GM20431 (cell line): Measurements from ENCODE around the gene RIOK3.
"Not testable (repeated sequence)": the region's sequence is repeated elsewhere in the genome, so short reads cannot be mapped to it uniquely, and the experiment has no call there.

Source experiments
- in situ Hi-C: fragments of 300-500 bp; cut with MseI, MboI; formaldehyde crosslinking; loops from one replicate; pipeline ENCODE4 v1.15.0; 2020; ENCODE audit warnings: low sequenced_read_pairs; ENCODE audit not compliant: unreplicated experiment

The RIOK3 gene

DNA sequence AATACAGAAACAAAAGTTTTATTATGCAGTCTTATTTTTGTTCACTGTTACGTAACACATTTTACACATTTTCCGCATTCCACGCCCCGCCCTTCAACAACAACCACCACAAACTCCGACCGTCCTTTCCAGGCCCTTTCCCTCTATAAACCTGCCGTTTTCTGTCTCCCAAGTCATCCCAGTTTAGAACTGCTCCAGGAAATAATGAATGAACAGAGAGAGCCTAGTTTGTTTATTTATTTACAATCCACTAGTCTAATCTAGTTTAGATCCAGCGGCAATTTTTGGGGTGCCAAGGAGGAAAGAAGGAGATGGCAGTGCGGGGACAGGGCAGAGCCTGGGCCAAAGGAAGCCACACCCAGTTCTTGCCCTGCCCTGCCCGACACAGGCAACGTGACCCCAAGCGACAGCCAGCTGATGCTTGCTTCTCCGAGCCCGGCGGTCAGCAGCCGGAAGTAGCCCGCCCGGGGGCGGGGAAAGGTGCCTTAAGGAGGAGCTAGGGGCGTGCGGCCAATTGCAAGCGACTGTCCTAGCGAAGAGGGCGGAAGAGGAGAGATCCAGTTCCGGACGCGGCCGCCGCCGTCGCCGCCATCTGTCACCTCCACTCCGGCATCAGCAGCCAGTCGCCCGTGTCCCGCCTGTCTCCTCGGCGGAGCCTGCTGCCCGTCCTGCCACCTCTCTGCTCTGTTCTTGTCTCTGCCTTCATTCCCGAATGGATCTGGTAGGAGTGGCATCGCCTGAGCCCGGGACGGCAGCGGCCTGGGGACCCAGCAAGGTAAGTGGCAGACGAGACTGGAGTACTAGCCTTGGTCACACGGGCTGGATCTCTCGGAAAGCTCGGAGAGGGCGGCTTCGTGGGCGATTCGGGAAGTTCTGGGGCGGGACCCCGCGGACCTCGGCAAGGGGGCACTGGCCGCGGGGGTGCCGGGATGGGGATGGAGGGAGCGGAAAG lies at the start of gene RIOK3:
Gene RIOK3 (plus strand): TSS at position 560 of the 952 bp plus-strand sequence. CDS start 153 bp downstream, at position 713.
- in situ Hi-C loops: no loop called here

GRCh38 chr18:23403310-23403709 lies 49.8 kb upstream of the RIOK3 start:
- in situ Hi-C loops: loop anchor here (25.0 kb wide), 1 partner anchor 591 kb away; no protein-coding TSS in a partner anchor

DNA sequence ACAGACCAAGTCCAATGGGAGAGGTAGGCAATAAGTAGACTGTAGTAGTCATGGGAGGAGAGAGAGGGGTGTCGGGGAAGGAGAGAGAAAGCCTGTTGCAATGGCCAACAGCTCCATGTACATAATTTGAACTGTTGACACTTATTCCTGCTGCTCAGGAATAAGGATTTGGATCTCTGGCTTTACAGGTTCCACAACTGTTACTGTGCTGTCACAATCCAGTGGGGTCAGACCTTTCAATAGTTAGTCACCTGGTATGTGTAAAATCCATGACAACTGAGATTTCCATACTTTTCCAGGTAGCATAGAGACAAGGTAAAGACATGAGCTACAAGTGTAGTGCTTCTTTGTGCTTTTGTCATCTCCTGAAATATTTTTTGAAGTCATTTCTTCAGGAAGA lies 47.5 kb upstream of the RIOK3 start:
- in situ Hi-C loops: loop anchor here (25.0 kb wide), 1 partner anchor 593 kb away; no protein-coding TSS in a partner anchor

- in situ Hi-C loops: loop anchor here (25.0 kb wide), 1 partner anchor 594 kb away; no protein-coding TSS in a partner anchor
Measured at GRCh38 chr18:23406271-23406787, 46.8 kb upstream of the RIOK3 start.

DNA sequence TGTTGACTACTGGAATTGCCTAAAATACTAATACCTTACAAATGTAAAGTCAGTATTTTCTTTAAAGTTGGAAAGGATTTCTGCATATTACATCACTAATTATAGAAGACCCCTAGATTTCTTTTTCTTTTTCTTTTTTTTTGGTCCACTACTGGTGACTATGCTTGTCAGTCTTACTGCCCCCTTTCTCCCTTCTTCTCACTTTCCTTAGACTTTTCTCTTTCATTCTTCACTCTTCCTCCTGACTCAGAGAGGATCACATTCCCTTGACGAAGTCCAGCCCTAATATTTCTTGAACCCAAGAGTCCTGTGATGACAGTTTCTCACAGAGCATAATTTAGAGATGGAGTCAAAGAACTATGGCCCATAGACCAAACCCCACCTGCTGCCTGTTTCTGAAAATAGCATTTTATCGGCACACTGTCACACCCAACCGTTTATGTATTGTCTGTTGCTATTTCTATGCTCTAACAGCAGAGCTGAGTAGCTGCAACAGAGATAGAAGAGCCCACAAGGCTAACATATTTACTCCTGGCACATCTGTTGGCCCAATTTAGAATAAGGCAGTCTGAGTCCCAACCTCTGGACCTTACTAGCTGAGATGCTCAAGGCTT lies 40.6 kb upstream of the RIOK3 start:
- in situ Hi-C loops: loop anchor here (25.0 kb wide), 1 partner anchor 600 kb away; no protein-coding TSS in a partner anchor

DNA sequence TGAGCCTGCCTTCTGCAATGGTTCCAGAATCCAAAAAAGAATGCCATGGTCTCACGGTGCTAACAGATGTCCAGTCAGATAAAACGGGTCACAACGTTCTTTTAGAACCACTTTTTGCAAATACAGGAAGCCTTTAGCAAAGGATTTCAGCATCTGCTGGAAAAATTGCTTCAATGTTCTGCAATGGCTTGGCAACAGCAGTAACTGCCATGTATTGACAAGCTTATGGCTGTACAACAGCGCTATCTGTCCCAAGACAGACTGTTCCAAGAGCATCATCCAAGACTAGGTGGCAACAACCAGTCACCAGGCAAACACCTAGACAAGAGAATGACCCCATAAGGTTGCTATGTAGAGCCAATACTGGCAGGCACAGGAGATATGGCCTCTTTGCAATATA lies 37.6 kb upstream of the RIOK3 start:
- in situ Hi-C loops: loop anchor here (25.0 kb wide), 1 partner anchor 603 kb away; no protein-coding TSS in a partner anchor

- in situ Hi-C loops: loop anchor here (25.0 kb wide), 1 partner anchor 604 kb away; no protein-coding TSS in a partner anchor
Measured at GRCh38 chr18:23416298-23416697, 36.8 kb upstream of the RIOK3 start.

- in situ Hi-C loops: loop anchor here (25.0 kb wide), 1 partner anchor 609 kb away; no protein-coding TSS in a partner anchor
Measured at GRCh38 chr18:23421277-23421676, 31.8 kb upstream of the RIOK3 start.

GRCh38 chr18:23422751-23423418 lies 30.2 kb upstream of the RIOK3 start:
- in situ Hi-C loops: loop anchor here (25.0 kb wide), 1 partner anchor 611 kb away; no protein-coding TSS in a partner anchor

GRCh38 chr18:23424616-23425015 lies 28.5 kb upstream of the RIOK3 start:
- in situ Hi-C loops: loop anchor here (25.0 kb wide), 1 partner anchor 612 kb away; no protein-coding TSS in a partner anchor

GRCh38 chr18:23428821-23429220 lies 24.3 kb upstream of the RIOK3 start:
- in situ Hi-C loops: no loop called here

- in situ Hi-C loops: not testable (repeated sequence)
Measured at GRCh38 chr18:23429538-23429937, 23.5 kb upstream of the RIOK3 start.

GRCh38 chr18:23433360-23433759 lies 19.7 kb upstream of the RIOK3 start:
- in situ Hi-C loops: no loop called here

DNA sequence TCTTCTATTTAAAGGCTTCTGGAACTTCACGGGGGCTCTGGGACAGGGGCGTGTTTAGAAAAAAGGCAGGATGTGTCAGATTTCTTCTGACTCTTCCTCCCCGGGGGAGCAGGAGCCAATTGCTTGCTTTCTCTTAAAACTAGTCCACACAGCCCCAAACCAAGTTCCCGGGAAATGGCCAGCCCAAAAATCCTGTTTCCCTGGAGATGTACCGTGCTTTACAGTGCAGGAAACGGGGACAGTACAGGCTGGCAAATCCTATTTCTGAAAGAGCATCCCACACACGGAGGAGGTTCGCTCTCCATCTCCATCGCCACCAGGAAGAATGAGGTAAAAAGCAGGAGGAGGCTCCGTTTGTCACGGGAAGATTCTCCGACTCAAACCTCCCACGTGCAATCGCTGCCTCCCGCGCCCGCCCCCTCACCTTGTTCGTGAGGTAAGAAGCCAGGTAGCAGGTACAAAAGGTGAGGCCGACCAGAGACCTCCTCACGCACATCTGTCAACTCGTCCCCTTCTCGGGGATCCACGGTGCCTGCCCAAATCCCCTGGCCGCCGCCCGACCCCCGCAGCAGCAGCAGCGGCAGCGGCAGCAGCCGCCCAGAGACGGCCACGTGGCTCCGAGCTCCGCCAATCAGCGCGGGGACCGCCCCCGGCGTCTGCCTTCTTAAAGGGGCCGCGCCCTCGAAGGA lies 15.6 kb upstream of the RIOK3 start:
- in situ Hi-C loops: no loop called here

- in situ Hi-C loops: no loop called here
Measured at GRCh38 chr18:23438046-23438377, 15.1 kb upstream of the RIOK3 start.

DNA sequence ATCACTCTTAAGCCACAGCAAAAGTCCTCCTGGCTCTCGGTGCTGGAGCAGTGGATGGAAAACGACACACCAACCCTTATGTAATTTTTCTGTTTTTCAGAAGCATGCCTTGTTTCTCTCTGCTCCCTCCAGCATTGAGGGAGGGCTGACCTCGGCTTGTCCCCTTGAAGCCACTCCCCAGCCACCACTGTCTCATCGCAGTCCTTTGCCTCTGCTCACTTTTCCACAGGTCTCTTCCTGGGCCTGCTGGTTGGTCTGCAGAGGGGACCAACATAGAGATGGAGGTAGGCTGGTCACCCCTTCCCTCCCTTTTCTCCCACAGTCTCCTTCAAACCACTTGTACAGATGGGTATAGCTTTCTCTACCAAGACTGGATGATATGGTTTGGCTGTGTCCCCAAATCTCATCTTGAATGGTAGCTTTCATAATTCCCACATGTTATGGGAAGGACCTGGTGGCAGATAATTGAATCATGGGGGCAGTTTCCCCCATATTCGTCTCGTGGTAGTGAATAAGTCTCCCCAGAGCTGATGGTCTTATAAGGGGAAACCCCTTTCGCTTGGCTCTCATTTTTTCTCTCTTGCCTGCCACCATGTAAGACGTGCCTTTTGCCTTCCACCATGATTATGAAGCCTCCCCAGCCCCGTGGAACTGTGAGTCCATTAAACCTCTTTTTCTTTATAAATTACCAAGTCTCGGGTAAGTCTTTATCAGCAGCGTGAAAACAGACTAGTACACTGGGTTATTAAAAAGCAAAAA lies 14.3 kb upstream of the RIOK3 start:
- in situ Hi-C loops: no loop called here

GRCh38 chr18:23440131-23440530 lies 13.0 kb upstream of the RIOK3 start:
- in situ Hi-C loops: no loop called here

GRCh38 chr18:23442958-23443357 lies 10.1 kb upstream of the RIOK3 start:
- in situ Hi-C loops: no loop called here

DNA sequence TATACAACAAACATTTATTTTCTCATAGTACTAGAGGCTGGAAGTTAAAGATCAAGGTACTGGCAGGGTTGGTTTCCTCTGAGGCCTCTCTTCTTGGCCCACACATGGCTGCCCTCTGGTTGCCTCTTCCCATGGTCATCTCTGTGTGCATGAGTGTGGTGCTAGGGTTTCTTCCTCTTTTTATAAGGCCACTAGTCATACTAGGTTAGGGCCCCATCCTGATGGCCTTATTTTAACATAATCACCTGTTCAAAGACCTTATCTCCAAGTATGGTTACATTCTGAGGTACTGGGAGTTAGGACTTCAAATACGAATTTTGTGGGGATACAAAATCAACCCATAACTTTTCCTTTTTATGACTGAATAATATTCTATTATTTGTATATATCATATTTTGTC lies 4.8 kb upstream of the RIOK3 start:
- in situ Hi-C loops: no loop called here
